GM21619 (cell line): ENCODE measurements around the gene OPCML.

Source experiments
- ATAC-seq: cut with Tn5 transposase; IDR thresholded peaks from one replicate; pipeline ENCODE4 v1.9.1; 2021; ENCODE audit not compliant: unreplicated experiment

Gene OPCML

DNA sequence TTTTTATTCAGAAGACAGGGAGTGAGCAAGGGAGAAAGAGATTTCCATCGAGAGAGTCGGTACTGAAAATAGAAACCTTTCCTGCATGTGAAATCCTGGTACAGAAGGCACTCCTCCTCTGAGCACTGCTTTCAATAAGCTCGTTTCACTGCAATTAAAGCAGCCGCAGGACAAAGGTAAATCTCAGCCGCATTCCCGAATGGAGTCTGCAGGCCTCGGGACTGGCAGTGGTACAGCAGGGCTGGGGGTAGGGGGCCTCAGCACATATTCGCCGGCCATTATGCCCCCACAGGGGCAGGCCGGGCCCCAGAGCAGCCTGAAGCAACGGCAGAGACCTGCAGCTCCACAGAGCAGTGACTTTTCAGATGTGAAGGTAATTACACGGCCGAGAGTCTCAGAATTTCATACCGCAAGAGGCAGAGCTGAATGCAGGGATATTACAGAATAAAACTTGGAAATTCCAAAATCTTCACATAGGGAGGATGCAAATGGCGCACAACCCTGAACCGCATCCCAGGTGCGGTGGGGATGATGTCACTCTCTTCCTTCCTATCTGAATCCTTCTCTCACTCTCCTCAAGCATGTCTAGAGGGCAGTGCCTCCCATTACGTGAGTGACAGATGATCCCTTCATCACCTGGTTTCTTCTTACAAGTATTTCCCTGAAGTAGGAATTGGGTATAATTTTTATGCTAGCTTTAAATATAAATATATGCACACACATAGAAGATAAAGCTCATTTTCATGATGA is 622.1 kb downstream of the OPCML start:
- ATAC-seq, result no peak

DNA sequence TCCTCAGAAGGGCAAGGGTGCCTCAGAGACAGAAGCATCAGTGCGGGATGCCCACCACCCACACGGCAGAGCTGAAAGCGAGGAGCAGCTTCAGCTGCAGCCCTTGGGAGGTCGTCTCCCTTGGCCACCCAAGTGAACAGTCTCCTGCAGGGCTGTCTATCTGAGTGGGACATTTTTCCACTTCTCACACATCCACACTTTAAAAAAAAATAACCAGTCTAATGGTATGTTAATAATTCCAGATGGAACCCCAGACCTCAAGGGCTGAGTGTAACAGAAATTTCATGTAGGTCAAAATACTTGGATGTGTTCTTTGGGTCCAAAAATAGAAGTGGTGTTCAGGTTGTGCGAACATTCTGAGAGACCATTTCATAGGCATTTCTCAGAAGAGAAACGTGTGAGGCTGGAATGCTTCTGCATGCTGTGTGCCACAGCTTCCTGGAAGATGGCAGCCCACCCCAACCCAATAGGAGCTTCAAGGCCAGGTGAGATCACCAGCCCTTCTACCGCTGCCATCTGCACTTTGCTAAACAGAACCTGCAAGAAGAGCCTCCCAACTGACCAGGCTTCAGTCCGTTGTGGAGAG is 623.2 kb downstream of the OPCML start:
- no peak for ATAC-seq

DNA sequence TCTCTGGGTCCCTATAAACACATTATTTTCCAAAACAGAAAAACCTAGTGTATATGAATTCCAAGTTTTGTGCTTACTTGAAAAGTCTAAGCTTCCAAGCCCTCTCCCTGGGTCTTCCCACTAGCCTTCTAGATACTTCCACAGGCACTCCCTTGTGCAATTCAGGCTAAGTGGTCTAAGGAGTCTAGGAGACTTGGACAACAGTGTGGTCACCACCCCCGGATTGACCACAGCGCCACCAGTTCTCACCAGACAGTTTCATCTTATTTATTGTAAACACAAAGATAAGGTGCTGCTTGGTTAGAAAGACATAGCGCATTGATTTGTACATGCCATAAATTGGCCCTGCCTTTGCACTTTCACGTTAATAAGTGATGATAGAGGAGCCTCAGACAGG is 623.9 kb downstream of the OPCML start:
- no peak for ATAC-seq

DNA sequence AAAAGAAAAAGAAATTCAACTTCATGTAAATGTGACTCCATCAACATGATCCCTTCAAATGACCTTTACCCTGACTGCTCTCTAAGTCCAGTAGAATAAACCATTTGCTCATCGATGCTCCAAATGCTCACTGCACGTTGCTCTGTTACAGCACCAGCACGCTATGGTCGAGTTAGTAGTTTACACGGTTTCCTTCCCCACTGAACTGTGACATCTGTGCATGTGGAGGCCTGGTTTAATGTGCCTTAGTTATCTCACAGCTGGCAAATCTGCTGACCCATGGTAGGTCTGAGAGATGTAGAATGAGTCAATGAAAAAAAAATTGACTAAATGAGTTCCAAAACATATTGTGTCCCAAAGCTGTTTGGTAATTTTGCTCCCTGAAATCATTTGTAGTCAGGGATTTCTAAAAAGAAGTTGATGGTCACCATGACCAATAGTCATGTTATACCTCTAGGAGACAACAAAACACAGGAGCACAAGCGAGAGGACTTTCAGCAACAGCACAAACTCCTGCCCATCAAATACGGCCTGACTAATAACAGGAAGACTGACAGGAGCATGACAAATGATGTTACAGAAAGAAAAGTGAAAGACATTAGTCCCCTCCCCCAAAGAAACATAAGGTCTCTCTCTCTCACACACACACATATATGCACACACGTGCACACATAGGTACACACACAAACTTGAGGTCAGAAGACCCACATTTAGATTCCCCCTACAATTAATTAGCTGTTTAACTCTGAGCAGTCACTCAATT is 624.5 kb downstream of the OPCML start:
- ATAC-seq, result no peak

DNA sequence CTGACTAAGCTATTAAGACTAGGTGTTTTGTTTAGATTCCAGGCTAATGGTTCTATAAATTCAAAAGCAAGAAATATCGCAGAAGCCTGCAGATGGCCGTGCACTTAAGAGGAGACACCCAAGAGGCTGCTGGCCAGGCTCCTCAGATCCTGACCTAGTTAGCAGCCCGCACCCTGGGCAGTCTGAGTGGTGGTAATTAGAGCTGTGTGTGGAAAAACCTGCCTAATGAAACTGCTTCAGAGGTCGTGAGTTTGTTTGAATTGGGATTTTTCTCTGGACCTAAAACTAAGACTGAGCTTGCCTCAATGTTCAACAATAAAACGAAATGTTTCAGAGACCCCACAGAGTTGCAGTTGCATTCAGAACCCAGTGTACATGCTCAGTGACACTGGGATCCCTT is 627.7 kb downstream of the OPCML start:
- ATAC-seq, result no peak

DNA sequence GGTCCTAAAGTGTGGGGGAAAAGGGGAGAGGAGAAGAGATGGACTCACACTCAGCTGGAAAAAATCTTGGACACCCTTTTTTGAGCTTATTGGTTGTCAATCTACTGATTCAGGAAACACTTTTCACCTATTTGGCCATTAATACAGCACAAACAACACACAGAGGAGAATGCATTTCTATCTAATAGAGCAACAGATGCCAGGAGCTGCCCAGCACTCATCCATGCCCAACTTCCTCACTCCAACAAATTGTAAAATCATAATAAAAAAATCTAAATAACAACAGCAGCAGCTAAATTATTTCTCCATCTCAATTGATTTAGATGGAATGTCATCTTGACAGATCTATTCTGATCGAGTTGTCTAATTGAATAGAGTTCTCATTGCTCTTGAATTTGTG is 628.2 kb downstream of the OPCML start:
- no peak for ATAC-seq

DNA sequence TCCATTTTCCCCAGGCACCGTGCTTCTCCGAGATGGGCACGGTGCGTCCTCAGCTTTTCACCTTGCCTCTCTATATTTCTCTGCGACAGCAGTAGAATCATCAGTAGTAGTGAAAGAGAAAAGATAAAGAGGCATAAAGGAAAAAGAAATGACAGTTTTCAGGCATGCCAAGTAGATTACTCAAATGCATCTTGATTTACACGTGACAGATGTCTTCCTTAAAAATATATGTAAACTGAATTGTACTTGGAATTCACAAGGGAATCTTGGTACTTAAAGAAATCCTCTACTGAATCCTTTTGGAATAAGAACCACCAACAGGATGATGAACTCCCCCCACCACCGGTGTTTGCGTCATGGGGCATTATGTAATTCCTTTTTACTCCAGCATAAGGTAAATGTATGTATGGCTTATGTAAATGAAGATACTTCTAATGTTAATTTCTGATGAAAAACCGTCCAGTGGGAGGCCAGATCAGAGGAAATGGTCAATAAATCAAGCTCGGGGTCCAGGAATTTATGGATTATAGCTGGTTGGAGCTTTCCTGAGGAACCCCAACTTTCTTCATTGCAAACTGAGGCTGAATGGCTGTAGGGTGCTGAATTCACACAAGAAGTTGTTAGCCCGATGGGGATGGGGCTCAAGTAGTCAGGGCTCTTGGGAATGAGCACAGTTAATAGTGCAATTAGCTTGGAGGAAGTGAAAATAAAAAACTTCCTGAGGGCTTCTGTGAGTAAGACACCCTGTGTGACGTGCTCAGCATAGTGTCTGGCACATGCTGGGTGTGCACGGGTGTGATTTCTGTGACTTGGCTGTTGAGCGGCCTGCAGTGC is 630.4 kb downstream of the OPCML start:
- ATAC-seq, result no peak

DNA sequence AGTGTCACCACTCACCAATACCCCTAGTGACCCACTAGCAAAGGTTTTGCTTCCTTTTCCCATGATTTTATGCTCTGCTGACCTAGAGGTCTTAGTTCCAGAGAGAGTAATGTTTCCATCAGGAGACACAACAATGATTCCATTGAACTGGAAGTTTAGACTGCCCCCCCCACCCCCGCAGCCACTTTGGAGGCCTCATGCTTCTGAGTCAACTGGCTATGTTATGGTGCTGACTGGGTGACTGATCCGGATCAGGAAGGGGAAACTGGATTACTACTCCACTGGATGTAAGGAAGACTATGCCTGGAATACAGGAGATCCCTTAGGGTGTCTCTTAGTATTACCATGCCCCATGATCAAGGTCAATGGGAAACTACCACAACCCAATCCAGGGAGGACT is 633.6 kb downstream of the OPCML start:
- no peak for ATAC-seq

DNA sequence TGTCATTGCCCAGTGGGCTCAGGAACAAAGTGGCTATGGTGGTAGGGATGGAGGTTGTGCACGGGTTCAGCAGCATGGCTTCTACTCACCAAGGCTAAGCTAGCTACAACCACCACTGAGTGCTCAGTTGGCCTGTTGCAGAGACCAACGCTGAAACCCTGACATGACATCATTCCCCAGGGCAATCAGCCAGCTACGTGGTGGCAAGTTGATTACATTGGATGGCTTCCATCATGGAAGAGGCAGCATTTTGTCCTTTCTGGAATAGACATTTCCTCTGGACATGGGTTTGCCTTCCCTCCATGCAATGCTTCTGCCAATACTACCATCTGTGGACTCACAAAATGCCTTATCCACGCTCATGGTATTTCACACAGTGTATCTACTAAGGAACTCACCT is 634.3 kb downstream of the OPCML start:
- ATAC-seq, result no peak

DNA sequence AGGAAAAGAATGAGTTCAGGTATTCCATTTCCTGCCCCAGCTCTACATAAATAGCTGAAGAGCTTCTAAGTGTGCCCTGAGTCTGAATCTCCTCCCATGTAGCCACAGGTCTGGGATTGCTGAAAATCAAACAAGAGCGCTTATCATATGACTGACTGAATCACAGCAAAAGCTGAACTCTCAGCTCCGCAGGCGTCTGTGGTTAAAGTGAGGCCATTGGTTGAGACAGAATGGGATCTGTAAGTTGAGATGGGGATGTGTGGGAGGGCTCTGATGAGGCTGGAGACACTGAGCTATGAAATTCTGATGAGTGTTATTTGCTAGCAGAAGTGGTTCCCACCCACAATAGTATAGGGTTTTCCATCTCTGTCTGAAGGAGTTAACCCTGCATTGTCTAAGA is 637.0 kb downstream of the OPCML start:
- no peak for ATAC-seq

DNA sequence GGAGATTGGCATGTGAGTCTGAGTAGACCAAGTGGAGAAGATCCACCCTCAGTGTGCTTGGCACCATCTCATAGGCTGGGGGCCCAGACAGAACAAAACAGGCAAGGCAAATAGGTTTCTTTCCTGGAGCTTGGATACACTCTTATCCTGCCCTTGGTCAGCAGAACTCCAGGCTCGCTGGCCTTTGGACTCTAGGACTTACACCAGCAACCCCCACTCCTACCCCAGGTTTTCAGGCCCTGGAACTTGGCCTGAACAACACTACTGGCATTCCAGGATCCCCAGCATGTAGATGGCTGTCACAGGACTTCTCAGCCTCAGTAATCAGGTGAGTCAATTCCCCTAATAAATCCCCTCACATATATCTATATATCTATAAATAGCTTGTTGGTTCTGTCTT is 637.7 kb downstream of the OPCML start:
- no peak for ATAC-seq

DNA sequence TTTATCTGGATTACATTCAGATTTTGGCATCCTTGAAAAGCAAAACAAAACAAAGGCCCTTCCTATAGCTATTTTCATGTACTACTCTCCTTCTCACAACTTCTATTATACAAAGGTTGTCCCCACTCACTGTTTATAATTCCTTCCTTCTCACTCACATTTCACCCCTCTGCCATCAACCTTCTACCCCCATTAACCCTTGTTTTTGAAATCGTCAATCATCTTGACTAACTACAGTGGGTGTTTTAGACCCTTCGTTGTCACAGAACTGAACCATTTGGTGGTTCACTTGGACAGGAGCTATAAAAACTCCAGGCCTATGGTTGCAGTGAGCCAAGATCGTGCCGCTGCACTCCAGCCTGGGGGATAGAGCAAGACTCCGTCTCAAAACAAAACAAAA is 639.4 kb downstream of the OPCML start:
- ATAC-seq, result no peak

DNA sequence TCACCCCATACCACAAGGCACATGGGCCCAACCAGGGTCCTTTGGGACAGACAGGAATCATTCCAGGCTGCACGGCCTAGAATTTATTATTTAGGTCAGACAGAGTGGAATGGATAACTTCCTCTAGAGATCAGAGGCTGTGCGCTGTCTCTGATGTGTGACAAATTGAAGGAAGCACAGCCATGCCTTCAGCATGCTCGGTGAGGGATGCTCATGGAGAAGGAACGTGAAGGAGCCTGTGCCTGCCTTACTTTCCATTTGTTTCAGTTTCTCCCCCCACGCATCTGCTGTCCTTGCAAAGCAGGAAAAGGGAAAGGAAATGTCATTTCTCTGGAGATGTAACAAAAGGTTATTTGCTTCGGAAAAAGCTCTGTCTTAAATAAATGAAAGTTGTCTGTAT is 644.1 kb downstream of the OPCML start:
- no peak for ATAC-seq

DNA sequence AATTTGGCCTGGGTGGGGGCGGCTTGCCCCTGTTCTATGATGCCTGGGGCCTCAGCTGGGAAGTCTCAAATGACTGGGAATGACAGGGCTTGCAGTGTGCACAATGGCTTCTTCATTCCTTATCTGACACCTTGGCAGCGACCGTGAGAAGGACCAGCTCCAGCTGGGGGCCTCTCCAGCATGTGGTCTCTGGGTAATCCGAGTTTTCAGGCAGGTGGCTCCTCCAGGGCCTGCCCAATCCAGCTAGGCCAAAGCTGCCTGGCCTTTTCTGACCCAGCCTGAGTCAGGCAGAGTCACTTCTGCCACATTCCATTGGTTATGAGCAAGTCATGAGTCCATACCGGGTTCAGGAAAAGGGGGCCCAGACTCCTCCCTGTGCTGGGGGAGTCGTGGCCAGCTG is 646.0 kb downstream of the OPCML start:
- ATAC-seq, result no peak

DNA sequence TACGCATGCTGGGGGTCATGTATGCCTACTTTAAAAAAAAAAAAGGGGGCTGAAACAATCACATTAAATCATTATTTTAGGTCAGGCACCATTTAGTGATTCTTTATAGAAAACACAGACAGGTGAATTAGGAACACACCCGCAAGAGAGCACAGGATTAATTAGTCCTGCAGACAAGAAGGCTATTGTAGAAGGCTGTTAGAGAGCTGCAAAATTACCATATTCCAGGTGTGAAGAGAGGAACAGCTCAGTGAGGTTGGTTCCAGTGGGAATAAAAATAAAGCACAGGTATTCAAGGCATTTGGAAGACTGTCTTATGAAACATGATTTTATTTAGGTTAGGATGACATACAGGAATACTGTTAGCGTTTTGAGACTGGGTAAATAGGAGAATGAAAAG is 649.1 kb downstream of the OPCML start:
- ATAC-seq, result no peak

DNA sequence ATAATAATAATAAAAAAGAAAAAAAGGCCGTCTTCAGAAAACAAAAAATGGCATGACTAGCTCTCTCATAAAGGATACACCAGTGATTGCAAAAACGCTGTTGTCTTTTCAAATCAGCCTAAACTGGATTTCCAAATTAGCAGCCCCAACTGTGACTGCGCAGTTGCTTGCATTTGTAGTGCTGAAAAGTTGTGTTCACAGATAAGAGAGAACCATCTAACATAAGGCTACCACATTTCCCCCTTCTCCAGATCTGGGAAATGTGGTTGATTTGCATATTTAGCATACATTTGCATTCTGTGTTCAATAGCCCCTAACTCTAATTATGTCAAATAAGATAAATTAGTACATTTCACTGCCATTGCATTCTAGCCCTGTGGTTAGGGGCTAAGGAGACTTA is 650.7 kb downstream of the OPCML start:
- ATAC-seq, result no peak

DNA sequence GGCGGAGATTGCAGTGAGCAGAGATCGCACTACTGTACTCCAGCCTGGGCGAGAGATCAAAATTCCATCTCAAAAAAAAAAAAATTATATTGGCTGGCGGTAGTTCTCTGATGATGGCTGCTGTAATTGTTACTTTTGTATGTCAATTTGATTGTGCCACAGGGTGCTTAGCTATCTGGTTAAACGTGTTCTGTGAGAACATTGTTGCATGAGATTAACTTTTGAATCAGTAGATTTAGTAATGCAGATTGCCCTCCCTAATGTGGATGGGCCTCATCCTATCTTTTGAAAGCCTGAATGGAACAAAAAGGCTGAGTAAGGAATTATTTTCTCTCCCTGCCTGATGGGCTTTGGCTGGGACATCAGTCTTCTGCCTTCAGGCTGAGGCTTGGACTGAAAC is 654.2 kb downstream of the OPCML start:
- no peak for ATAC-seq

DNA sequence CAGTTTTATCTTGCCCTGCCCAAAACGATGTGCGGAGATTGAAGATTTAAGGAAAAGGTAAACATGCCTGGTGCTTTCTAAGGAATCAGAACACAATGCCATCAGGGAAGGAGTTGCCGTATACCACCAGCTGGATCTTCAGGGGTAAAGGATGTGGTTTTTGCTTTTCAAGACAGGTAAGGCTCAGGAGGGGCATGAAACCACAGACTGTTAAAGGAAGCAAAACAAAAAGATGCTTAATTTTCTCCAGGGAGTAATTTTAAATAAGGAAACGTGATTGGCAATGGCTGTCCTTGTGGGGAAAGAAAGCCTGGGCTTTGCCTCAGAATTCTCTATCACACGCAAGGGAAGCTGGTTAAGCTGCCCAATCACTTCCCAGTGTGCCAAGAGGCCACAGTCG is 655.6 kb downstream of the OPCML start:
- no peak for ATAC-seq

DNA sequence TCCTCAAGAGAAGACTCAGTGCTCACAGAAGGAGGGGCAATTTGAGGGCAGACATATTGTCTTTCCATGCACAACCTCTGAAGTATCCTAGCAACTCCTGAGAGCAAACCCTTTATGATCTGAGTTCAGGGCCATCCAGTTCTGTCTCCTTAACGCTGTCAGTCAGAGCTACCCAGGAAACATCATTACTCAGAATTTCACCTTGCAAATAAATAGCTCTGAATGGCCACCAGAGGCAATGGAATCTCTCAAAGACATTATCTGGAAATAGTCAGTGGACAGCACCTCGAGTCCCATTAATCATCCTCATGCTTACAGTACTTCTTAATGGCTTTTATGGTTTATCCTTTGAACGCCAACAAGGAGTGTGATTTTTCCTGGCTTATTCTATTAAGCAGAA is 656.1 kb downstream of the OPCML start:
- ATAC-seq, result no peak

DNA sequence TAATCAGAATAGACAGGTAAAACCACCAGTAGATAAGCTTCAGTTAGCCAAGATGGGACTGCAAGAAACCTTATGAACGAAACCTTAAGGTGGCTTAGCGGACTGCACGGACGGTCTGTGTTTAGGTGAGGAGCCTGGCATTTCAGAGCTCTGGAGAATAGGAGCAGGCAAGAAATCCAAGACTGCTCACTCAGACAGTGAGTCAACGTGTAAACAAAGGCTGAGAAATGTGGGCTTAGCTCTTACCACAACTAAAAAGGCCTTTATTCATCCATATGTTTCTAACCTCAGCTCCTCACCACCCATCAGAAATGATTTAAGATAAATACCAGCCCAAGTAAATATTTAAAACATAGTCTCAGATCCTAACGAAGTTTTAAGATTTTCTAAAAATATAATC is 657.7 kb downstream of the OPCML start:
- no peak for ATAC-seq

DNA sequence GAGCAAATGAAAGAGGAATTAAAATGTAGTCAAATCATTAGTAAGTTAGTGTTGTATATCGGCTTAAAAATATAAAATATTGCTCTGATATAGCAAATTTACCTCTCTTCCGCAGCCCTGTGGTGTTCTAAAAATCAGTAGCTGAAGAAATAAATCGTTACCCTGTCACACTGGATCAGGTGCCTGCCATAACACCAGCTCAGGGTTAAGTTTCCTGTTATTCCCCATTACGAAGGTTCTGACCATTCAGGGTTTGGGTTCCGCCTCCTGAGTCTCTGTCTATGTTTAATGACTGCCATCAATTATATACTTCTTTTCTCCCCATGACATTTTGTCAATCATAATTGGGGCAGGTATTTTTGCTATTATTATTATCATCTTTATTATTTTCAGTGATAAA is 658.5 kb downstream of the OPCML start:
- no peak for ATAC-seq

DNA sequence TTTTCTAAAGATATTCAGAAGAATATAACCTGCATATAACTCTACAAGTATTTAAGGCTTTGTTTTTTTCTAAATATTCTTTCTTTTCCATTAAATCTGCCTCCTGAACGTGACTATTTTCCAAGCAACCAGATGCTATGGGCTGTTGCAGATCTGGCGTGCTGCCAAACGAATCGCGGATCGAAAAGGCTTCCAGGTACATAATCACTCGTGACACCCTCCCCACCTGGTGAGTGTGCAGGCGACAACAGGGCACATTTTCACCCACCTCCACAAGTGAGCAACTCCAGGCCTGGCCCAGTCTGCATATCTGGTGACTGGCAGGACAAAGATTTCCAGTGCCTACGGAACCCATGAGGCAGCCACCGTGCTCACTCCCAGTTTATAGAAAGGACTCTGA is 660.1 kb downstream of the OPCML start:
- no peak for ATAC-seq
